ENCODE results near the gene GTF2A2.

GRCh38 chr15:59649603-59650002 is 7.7 kb downstream of the GTF2A2 start:
- TF ChIP-seq CTCF (IDR thresholded peaks at IDR 0.05; ENCODE audit: poor library complexity, severe bottlenecking) (no peak), POLR2AphosphoS5 (IDR thresholded peaks at IDR 0.05) (no peak), RAD21 (conservative IDR thresholded peaks at IDR 0.05) (no peak), TAF1 (IDR thresholded peaks at IDR 0.05; ENCODE audit: low read depth) (no peak), EZH2 (IDR thresholded peaks at IDR 0.05; ENCODE audit: borderline replicate concordance, insufficient read depth, low read length, poor library complexity, severe bottlenecking) (no peak), MXI1 (conservative IDR thresholded peaks at IDR 0.05; ENCODE audit: poor library complexity, severe bottlenecking) (no peak)
- TF ChIP-seq, protein P1, sequence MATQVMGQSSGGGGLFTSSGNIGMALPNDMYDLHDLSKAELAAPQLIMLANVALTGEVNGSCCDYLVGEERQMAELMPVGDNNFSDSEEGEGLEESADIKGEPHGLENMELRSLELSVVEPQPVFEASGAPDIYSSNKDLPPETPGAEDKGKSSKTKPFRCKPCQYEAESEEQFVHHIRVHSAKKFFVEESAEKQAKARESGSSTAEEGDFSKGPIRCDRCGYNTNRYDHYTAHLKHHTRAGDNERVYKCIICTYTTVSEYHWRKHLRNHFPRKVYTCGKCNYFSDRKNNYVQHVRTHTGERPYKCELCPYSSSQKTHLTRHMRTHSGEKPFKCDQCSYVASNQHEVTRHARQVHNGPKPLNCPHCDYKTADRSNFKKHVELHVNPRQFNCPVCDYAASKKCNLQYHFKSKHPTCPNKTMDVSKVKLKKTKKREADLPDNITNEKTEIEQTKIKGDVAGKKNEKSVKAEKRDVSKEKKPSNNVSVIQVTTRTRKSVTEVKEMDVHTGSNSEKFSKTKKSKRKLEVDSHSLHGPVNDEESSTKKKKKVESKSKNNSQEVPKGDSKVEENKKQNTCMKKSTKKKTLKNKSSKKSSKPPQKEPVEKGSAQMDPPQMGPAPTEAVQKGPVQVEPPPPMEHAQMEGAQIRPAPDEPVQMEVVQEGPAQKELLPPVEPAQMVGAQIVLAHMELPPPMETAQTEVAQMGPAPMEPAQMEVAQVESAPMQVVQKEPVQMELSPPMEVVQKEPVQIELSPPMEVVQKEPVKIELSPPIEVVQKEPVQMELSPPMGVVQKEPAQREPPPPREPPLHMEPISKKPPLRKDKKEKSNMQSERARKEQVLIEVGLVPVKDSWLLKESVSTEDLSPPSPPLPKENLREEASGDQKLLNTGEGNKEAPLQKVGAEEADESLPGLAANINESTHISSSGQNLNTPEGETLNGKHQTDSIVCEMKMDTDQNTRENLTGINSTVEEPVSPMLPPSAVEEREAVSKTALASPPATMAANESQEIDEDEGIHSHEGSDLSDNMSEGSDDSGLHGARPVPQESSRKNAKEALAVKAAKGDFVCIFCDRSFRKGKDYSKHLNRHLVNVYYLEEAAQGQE (IDR thresholded peaks at IDR 0.05; ENCODE audit: borderline replicate concordance) = no peak

Measured in neural cell (in vitro differentiated cells).